ENCODE measurements around the gene GSG1L2. TPM values are rescaled to one million over a fixed set of nuclear protein-coding genes. Genes with fewer than 3 reads are reported as not detected.

The GSG1L2 gene
- total RNA-seq, 1 donor from 2014 or later = not detected

- peak; percentile 72 for DNase-seq (ENCODE audit: low spot score)
Measured at GRCh38 chr17:9825641-9826150, 3.8 kb upstream of the GSG1L2 start, which contains the start of gene GLP2R. TSS of gene GLP2R (plus strand) at chr17:9825924. CDS start at chr17:9826064, 140 bp downstream.

- DNase-seq (ENCODE audit: low spot score) = no peak
Measured at GRCh38 chr17:9824797-9825338, 3.0 kb upstream of the GSG1L2 start.

- no peak for DNase-seq (ENCODE audit: low spot score)
Measured at GRCh38 chr17:9824094-9824493, 2.2 kb upstream of the GSG1L2 start.

GRCh38 chr17:9820448-9820847, 1.4 kb downstream of the GSG1L2 start:
- no peak for DNase-seq (ENCODE audit: low spot score)

GRCh38 chr17:9818760-9819159, 3.1 kb downstream of the GSG1L2 start:
- DNase-seq (ENCODE audit: low spot score) = no peak

GRCh38 chr17:9817086-9817485, 4.8 kb downstream of the GSG1L2 start:
- DNase-seq (ENCODE audit: low spot score) = peak; percentile 73

GRCh38 chr17:9816472-9816871, 5.4 kb downstream of the GSG1L2 start:
- no peak for DNase-seq (ENCODE audit: low spot score)

- DNase-seq (ENCODE audit: low spot score) = peak; percentile 83
Measured at GRCh38 chr17:9814337-9814945, 7.4 kb downstream of the GSG1L2 start.

GRCh38 chr17:9813166-9813565, 8.7 kb downstream of the GSG1L2 start:
- DNase-seq (ENCODE audit: low spot score) = no peak

GRCh38 chr17:9811537-9811936, 10.3 kb downstream of the GSG1L2 start:
- DNase-seq (ENCODE audit: low spot score) = no peak

GRCh38 chr17:9811086-9811485, 10.8 kb downstream of the GSG1L2 start:
- no peak for DNase-seq (ENCODE audit: low spot score)

- no peak for DNase-seq (ENCODE audit: low spot score)
Measured at GRCh38 chr17:9810100-9810949, 11.6 kb downstream of the GSG1L2 start.

- no peak for DNase-seq (ENCODE audit: low spot score)
Measured at GRCh38 chr17:9809409-9809808, 12.5 kb downstream of the GSG1L2 start.

GRCh38 chr17:9806699-9807098, 15.2 kb downstream of the GSG1L2 start:
- no peak for DNase-seq (ENCODE audit: low spot score)

GRCh38 chr17:9805769-9806168, 16.1 kb downstream of the GSG1L2 start:
- no peak for DNase-seq (ENCODE audit: low spot score)

GRCh38 chr17:9802697-9803096, 19.2 kb downstream of the GSG1L2 start:
- DNase-seq (ENCODE audit: low spot score) = no peak

GRCh38 chr17:9802294-9802693, 19.6 kb downstream of the GSG1L2 start:
- no peak for DNase-seq (ENCODE audit: low spot score)

GRCh38 chr17:9801505-9801904, 20.4 kb downstream of the GSG1L2 start:
- no peak for DNase-seq (ENCODE audit: low spot score)

- no peak for DNase-seq (ENCODE audit: low spot score)
Measured at GRCh38 chr17:9798724-9799123, 23.2 kb downstream of the GSG1L2 start.

GRCh38 chr17:9798008-9798407, 23.9 kb downstream of the GSG1L2 start:
- DNase-seq (ENCODE audit: low spot score) = no peak

- peak; percentile 50 for DNase-seq (ENCODE audit: low spot score)
Measured at GRCh38 chr17:9792181-9792840, 29.6 kb downstream of the GSG1L2 start.

Measured in umbilical cord (tissue), 2 donors.